H1 (cell line): ENCODE measurements around the gene WNT9A. TPM values are rescaled to one million over a fixed set of nuclear protein-coding genes. Genes with fewer than 3 reads are reported as not detected.

ENCODE experiments used
- CTCF ChIA-PET: fragments of 300-600 bp; sonication (Branson Sonifier 250); formaldehyde crosslinking; loops from one replicate; lab custom pipeline; 2021; ENCODE audit not compliant: partially characterized antibody; lab: Charles Lee
- POLR2A ChIA-PET: fragments of 300-600 bp; sonication (Branson Sonifier 250); formaldehyde crosslinking; loops from one replicate; lab custom pipeline; 2021; ENCODE audit warnings: inconsistent platforms; ENCODE audit not compliant: partially characterized antibody; lab: Charles Lee
- DNase-seq, 2 experiments: peaks; one replicate each; pipeline versions ENCODE4 v3.0.0 to v3.0.0-alpha.2; 2010 to 2022; ENCODE audit warnings: low spot score in 2 of 2, low read depth in 1 of 2, mixed read lengths in 1 of 2
- FAIRE-seq: peaks from 2 replicates; lab custom pipeline; 2011; peaks lifted over from hg19 to GRCh38; lab: Jason Lieb, UNC
- H2AFZ ChIP-seq: 2 replicates; pipeline ENCODE4 v1.8.1; 2012; ENCODE audit warnings: low read length, inconsistent platforms
- H2AK5ac ChIP-seq: 2 replicates; pipeline ENCODE4 v1.6.1; 2013; ENCODE audit warnings: low read depth, low read length
- H2BK120ac ChIP-seq: replicated peaks from 2 replicates; pipeline ENCODE3; 2013; ENCODE audit warnings: low read depth, low read length, inconsistent platforms
- H2BK12ac ChIP-seq: 2 replicates; pipeline ENCODE4 v1.6.1; 2013; ENCODE audit warnings: low read depth, low read length
- H2BK15ac ChIP-seq: 2 replicates; pipeline ENCODE4 v1.6.1; 2013; ENCODE audit warnings: low read length
- H2BK20ac ChIP-seq: 2 replicates; pipeline ENCODE4 v1.6.1; 2013; ENCODE audit warnings: low read length
- H2BK5ac ChIP-seq: 2 replicates; pipeline ENCODE4 v1.6.1; 2013; ENCODE audit warnings: low read depth, low read length
- H3K14ac ChIP-seq: 2 replicates; pipeline ENCODE4 v1.6.1; 2013; ENCODE audit warnings: inconsistent platforms; ENCODE audit not compliant: insufficient read length
- H3K18ac ChIP-seq: 2 replicates; pipeline ENCODE4 v1.6.1; 2013; ENCODE audit warnings: low read length; ENCODE audit errors: extremely low read depth
- H3K23ac ChIP-seq: 2 replicates; pipeline ENCODE4 v1.6.1; 2013; ENCODE audit warnings: inconsistent platforms; ENCODE audit not compliant: insufficient read length
- H3K23me2 ChIP-seq: 2 replicates; pipeline ENCODE4 v1.6.1; 2013; ENCODE audit warnings: low read depth, low read length
- H3K27ac ChIP-seq: 2 replicates; pipeline ENCODE4 v1.6.1; 2011; ENCODE audit warnings: low read depth, low read length, inconsistent platforms
- H3K27me3 ChIP-seq, 4 experiments: replicated peaks in 1 of 4; 1 replicate in 1 of 4; 2 replicates in 3 of 4; pipeline versions ENCODE4 v1.6.1 to v1.8.1; 2011 to 2013; ENCODE audit warnings: low read length in 3 of 4, mild to moderate bottlenecking in 3 of 4, inconsistent platforms in 2 of 4, mixed read lengths in 2 of 4, moderate library complexity in 1 of 4; ENCODE audit not compliant: control insufficient read depth in 3 of 4, insufficient read depth in 3 of 4; ENCODE audit errors: extremely low read depth in 1 of 4
- H3K36me3 ChIP-seq, 4 experiments: 2 replicates each; pipeline versions ENCODE4 v1.6.1 to v1.8.1; 2011 to 2013; ENCODE audit warnings: mild to moderate bottlenecking in 4 of 4, low read length in 3 of 4, moderate library complexity in 2 of 4, control low read depth in 1 of 4, inconsistent platforms in 1 of 4; ENCODE audit not compliant: insufficient read depth in 4 of 4, control insufficient read depth in 2 of 4
- H3K4ac ChIP-seq: replicated peaks from 2 replicates; pipeline ENCODE3; 2013; ENCODE audit warnings: low read length, low read depth, mixed read lengths, inconsistent platforms; ENCODE audit not compliant: insufficient read length
- H3K4me1 ChIP-seq, 4 experiments: replicated peaks in 1 of 4; 1 replicate in 1 of 4; 2 replicates in 3 of 4; pipeline versions ENCODE4 v1.6.1 to v1.8.1; 2011 to 2013; ENCODE audit warnings: low read length in 3 of 4, inconsistent platforms in 2 of 4, mixed read lengths in 1 of 4; ENCODE audit not compliant: insufficient read depth in 4 of 4, control insufficient read depth in 3 of 4
- H3K4me2 ChIP-seq, 2 experiments: 2 replicates each; pipeline versions ENCODE4 v1.6.1 to v1.8.1; 2011 to 2013; ENCODE audit warnings: low read depth in 2 of 2, low read length in 2 of 2, control low read depth in 1 of 2, inconsistent platforms in 1 of 2, mild to moderate bottlenecking in 1 of 2; ENCODE audit not compliant: insufficient read depth in 1 of 2
- H3K4me3 ChIP-seq, 4 experiments: fragments of 200-600, 300-600 bp in 1 of 4; sonication (generic), shearing (Covaris generic), sonication (Bioruptor Twin) in 1 of 4; 2 replicates each; pipeline versions ENCODE4 v1.5.1 to v1.8.1; 2011 to 2016; ENCODE audit warnings: low read length in 4 of 4, low read depth in 3 of 4, control low read depth in 2 of 4, inconsistent platforms in 2 of 4, mild to moderate bottlenecking in 2 of 4, mixed read lengths in 1 of 4, moderate library complexity in 1 of 4; ENCODE audit not compliant: insufficient read depth in 2 of 4; ENCODE audit errors: extremely low read depth in 1 of 4
- H3K56ac ChIP-seq: replicated peaks from 2 replicates; pipeline ENCODE3; 2013; ENCODE audit warnings: low read depth, mild to moderate bottlenecking, mixed read lengths, low read length, inconsistent platforms; ENCODE audit not compliant: insufficient read length
- H3K79me1 ChIP-seq: 2 replicates; pipeline ENCODE4 v1.6.1; 2013; ENCODE audit warnings: low read depth, low read length, control low read depth
- H3K79me2 ChIP-seq, 2 experiments: 2 replicates each; pipeline versions ENCODE4 v1.6.1 to v1.8.1; 2012 to 2013; ENCODE audit warnings: low read length in 2 of 2, mild to moderate bottlenecking in 2 of 2, inconsistent platforms in 1 of 2; ENCODE audit not compliant: insufficient read depth in 2 of 2, control insufficient read depth in 1 of 2
- H3K9ac ChIP-seq, 4 experiments: replicated peaks in 1 of 4; 1 replicate in 1 of 4; 2 replicates in 3 of 4; pipeline versions ENCODE4 v1.6.1 to v1.8.1; 2011 to 2013; ENCODE audit warnings: low read depth in 3 of 4, low read length in 3 of 4, control low read depth in 2 of 4, mild to moderate bottlenecking in 2 of 4, moderate library complexity in 2 of 4, inconsistent platforms in 1 of 4; ENCODE audit errors: extremely low read depth in 1 of 4
- H3K9me3 ChIP-seq, 2 experiments: 2 replicates each; pipeline versions ENCODE4 v1.6.1 to v1.8.1; 2012 to 2013; ENCODE audit warnings: mild to moderate bottlenecking in 2 of 2, moderate library complexity in 2 of 2, control low read depth in 1 of 2, inconsistent platforms in 1 of 2, low read depth in 1 of 2, low read length in 1 of 2, mixed read lengths in 1 of 2; ENCODE audit not compliant: insufficient read depth in 2 of 2
- H4K20me1 ChIP-seq, 2 experiments: replicated peaks in 1 of 2; 2 replicates each; pipeline versions ENCODE3 to v1.8.1; 2011 to 2013; ENCODE audit warnings: inconsistent platforms in 2 of 2, low read length in 2 of 2, mild to moderate bottlenecking in 1 of 2; ENCODE audit not compliant: insufficient read depth in 2 of 2, control insufficient read depth in 1 of 2
- H4K5ac ChIP-seq: 2 replicates; pipeline ENCODE4 v1.6.1; 2013; ENCODE audit warnings: low read length, low read depth, mixed read lengths, inconsistent platforms; ENCODE audit not compliant: insufficient read length
- H4K8ac ChIP-seq: 2 replicates; pipeline ENCODE4 v1.8.0; 2013; ENCODE audit warnings: mild to moderate bottlenecking, moderate library complexity, low read length, inconsistent platforms; ENCODE audit not compliant: insufficient read depth; ENCODE audit errors: extremely low read depth
- H4K91ac ChIP-seq: replicated peaks from 2 replicates; pipeline ENCODE3; 2013; ENCODE audit warnings: low read length, mixed read lengths, inconsistent platforms; ENCODE audit not compliant: insufficient read length
- ASH2L ChIP-seq: fragments of 200-600, 300-600 bp; sonication (generic); IDR thresholded peaks from one replicate; pipeline ENCODE4 v1.7.1; 2017; ENCODE audit warnings: low read length
- GABPA ChIP-seq: IDR thresholded peaks from 2 replicates; pipeline ENCODE4 v1.6.1; 2011; ENCODE audit warnings: mild to moderate bottlenecking, low read length, moderate library complexity, borderline replicate concordance; ENCODE audit not compliant: insufficient read depth
- HDAC6 ChIP-seq: IDR thresholded peaks from one replicate; pipeline ENCODE4 v1.7.1; 2012; ENCODE audit warnings: low read depth, mild to moderate bottlenecking, inconsistent platforms, low read length, moderate library complexity
- KDM4A ChIP-seq: IDR thresholded peaks from one replicate; pipeline ENCODE4 v1.7.1; 2012; ENCODE audit warnings: low read depth, mild to moderate bottlenecking, moderate library complexity, low read length, inconsistent platforms; ENCODE audit not compliant: severe bottlenecking
- NANOG ChIP-seq: IDR thresholded peaks from 2 replicates; pipeline ENCODE4 v1.6.1; 2011; ENCODE audit warnings: low read length, low read depth, mild to moderate bottlenecking, inconsistent platforms; ENCODE audit not compliant: insufficient read depth, poor library complexity, severe bottlenecking
- PHF8 ChIP-seq: fragments of 200-600 bp; sonication (generic); conservative IDR thresholded peaks from 2 replicates; pipeline ENCODE4 v1.7.1; 2012; ENCODE audit warnings: low read depth, mild to moderate bottlenecking, inconsistent platforms, low read length, moderate library complexity
- POLR2A ChIP-seq, 2 experiments: IDR thresholded peaks; 1 replicate in 1 of 2; 2 replicates in 1 of 2; pipeline ENCODE4 v1.6.1; 2011; ENCODE audit warnings: low read depth in 2 of 2, low read length in 2 of 2, mild to moderate bottlenecking in 2 of 2; ENCODE audit errors: control extremely low read depth in 1 of 2
- RBBP5 ChIP-seq: IDR thresholded peaks from 2 replicates; pipeline ENCODE4 v1.7.1; 2012; ENCODE audit warnings: low read depth, mild to moderate bottlenecking, inconsistent platforms, low read length, moderate library complexity, borderline replicate concordance
- TBP ChIP-seq: IDR thresholded peaks from 2 replicates; pipeline ENCODE4 v1.6.1; 2011; ENCODE audit warnings: low read depth, low read length, improper control_type of control experiment
- WGBS, 2 experiments: shearing (Covaris generic) in 1 of 2; methylation state at CpG; one replicate each; pipeline versions ENCODE4 v1.1.6 to v1.1.7; 2013 to 2015; ENCODE audit warnings: low lambda C conversion rate in 2 of 2, mixed read lengths in 2 of 2, inconsistent platforms in 1 of 2, low coverage in 1 of 2, missing lambda C conversion rate in 1 of 2; ENCODE audit not compliant: insufficient replicate concordance in 2 of 2, insufficient coverage in 1 of 2, insufficient read length in 1 of 2; ENCODE audit errors: extremely low coverage in 1 of 2, missing lambda C conversion rate in 1 of 2; 5-methylcytosine and 5-hydroxymethylcytosine counted together
- long read RNA-seq, 2 experiments: library from RNA in 1 of 2; library from capped mRNA in 1 of 2; stranded (forward); transcript quantifications; one replicate each; pipeline ENCODE4 v2.0.0, GENCODE V29; 2021; ENCODE audit warnings: inconsistent platforms in 1 of 2
- polyA minus RNA-seq, 3 experiments: library from RNA; depleted of rRNA, polyadenylated mRNA; stranded (reverse); fragments of >200 nt; gene quantifications; 1 replicate in 2 of 3; 2 replicates in 1 of 3; pipeline ENCODE4 v1.2.3, GENCODE V29; 2011
- polyA plus RNA-seq, 7 experiments: library from polyadenylated mRNA; depleted of rRNA in 3 of 7; stranded (reverse) in 5 of 7; unstranded in 2 of 7; fragments of >200 nt in 5 of 7; fragments of 200-250 nt in 2 of 7; gene quantifications; 1 replicate in 5 of 7; 2 replicates in 1 of 7; 4 replicates in 1 of 7; pipeline versions ENCODE4 v1.2.1 to v1.2.3, GENCODE V29; 2011 to 2013; ENCODE audit warnings: missing spikeins in 2 of 7, mixed read lengths in 2 of 7
- total RNA-seq: library from RNA; stranded (reverse); fragmentation: NEBNext Ultra II Directional; extraction: Animal tissue kit (Norgen Biotek cat#: 25700); gene quantifications from 2 replicates; pipeline ENCODE4 v1.2.1, GENCODE V29; 2021

WNT9A gene
- total RNA-seq (0.78 and 1.1 TPM in 2 replicates), polyA plus RNA-seq (2011; rRNA removed) (1.5 and 2.2 TPM in 2 replicates), polyA minus RNA-seq (2011; rRNA and poly(A)+ RNA removed) (1.9 and 2.1 TPM in 2 replicates)
- polyA plus RNA-seq (2011; cell fraction: cytosol; rRNA removed): 2.0 TPM
- 3.0 TPM for polyA plus RNA-seq (2011; cell fraction: nucleus; rRNA removed)
- polyA plus RNA-seq (2012, experiment 1 of 2): 1.4 to 2.0 TPM (median 1.9 TPM) in 4 replicates
- polyA plus RNA-seq (2012, experiment 2 of 2): 0.67 TPM
- polyA plus RNA-seq (2013, experiment 1 of 2): 0.41 TPM
- polyA plus RNA-seq (2013, experiment 2 of 2): 0.50 TPM
- 0.95 TPM for polyA minus RNA-seq (2011; cell fraction: cytosol; rRNA and poly(A)+ RNA removed)
- 1.2 TPM for polyA minus RNA-seq (2011; cell fraction: nucleus; rRNA and poly(A)+ RNA removed)
- long read RNA-seq, experiment 1: 0 reads
- long read RNA-seq, experiment 2: 0 reads

GRCh38 chr1:227947676-227948492, at the start of gene WNT9A:
Gene WNT9A, minus strand, starts transcription at chr1:227947932. Its CDS starts 45 bp downstream, at chr1:227947887.
- H3K27ac ChIP-seq: no peak within 1 kb of the TSS
- H2BK12ac ChIP-seq: no peak within 1 kb of the TSS
- H3K36me3 ChIP-seq: no peaks in the 10 kb centered on the region
- peak within 1 kb of the TSS; percentile 78 for H3K18ac ChIP-seq
- no peak within 1 kb of the TSS for H4K91ac ChIP-seq
- WGBS, 2 experiments: 1% methylated on average over 39 of the region's 120 CpGs; no CpG with 5 or more reads in 1 of the 2 experiments
- no peak within 1 kb of the TSS for H2AK5ac ChIP-seq
- peak within 1 kb of the TSS; percentile 48 to 72 (median 68) for H3K4me3 ChIP-seq
- H2BK15ac ChIP-seq: no peak within 1 kb of the TSS
- peaks cover 9 to 22% (median 18%) of the 10 kb centered on the region in 4 experiments for H3K27me3 ChIP-seq
- CTCF ChIA-PET: interaction anchor here (0.8 to 5.7 kb wide), 9 partner anchors 17 to 467 kb away, joined by 3 to 44 read pairs (median 4); no protein-coding TSS in a partner anchor
- H2BK20ac ChIP-seq: no peak within 1 kb of the TSS
- peak within 1 kb of the TSS; percentile 9 to 64 (median 46); a peak in 3 of 7 replicates for H3K9ac ChIP-seq
- no peak within 1 kb of the TSS for H2BK120ac ChIP-seq
- no peaks in the 10 kb centered on the region for H3K79me2 ChIP-seq
- FAIRE-seq: no peak
- no peaks in the 10 kb centered on the region for H3K9me3 ChIP-seq
- H3K23ac ChIP-seq: no peak within 1 kb of the TSS
- H3K4ac ChIP-seq: peak within 1 kb of the TSS; percentile 69
- peaks cover 0 to 19% (median 10%) of the 10 kb centered on the region in 4 experiments; a peak in 5 of 7 replicates for H3K4me1 ChIP-seq
- H4K8ac ChIP-seq: peak within 1 kb of the TSS; percentile 57
- peak within 1 kb of the TSS; percentile 12 for H3K56ac ChIP-seq
- H3K23me2 ChIP-seq: peaks cover 12% of the 10 kb centered on the region
- H3K4me2 ChIP-seq: peak within 1 kb of the TSS; percentile 80 to 94
- peaks cover 0 to 6% of the 10 kb centered on the region in 2 experiments for H4K20me1 ChIP-seq
- POLR2A ChIA-PET: interaction anchor here (0.9 to 1.2 kb wide), 4 partner anchors 31 to 213 kb away, joined by 3 to 5 read pairs (median 4); partner anchors contain the start of genes JMJD4 and SNAP47
- no peak within 1 kb of the TSS for H4K5ac ChIP-seq
- peak in 1 of 2 experiments; percentile 78 for DNase-seq
- H2BK5ac ChIP-seq: no peak within 1 kb of the TSS
- no peaks in the 10 kb centered on the region for H3K79me1 ChIP-seq
- peak within 1 kb of the TSS; percentile 98 for H2AFZ ChIP-seq
- no peak within 1 kb of the TSS for H3K14ac ChIP-seq
- TF ChIP-seq NANOG (no peak), GABPA (no peak), TBP (peak; percentile 38; the same call in 1 of the 2 replicates), RBBP5 (peak; percentile 11; the same call in 1 of the 2 replicates), POLR2A (IDR thresholded peaks at IDR 0.05; ENCODE audit: control extremely low read depth in 1 of 2, low read depth in 2 of 2, low read length in 2 of 2) (peak in 1 of 2 experiments; percentile 50; a peak in 1 of 3 replicates), KDM4A (peak; percentile 64), PHF8 (0 out of 2 replicates have a peak, but pooled peaks have one; percentile 43), ASH2L (peak; percentile 7), HDAC6 (no peak)
